HG02973 (cell line): ENCODE results near the gene ARHGEF28.

ENCODE experiments used
- ATAC-seq: cut with Tn5 transposase; IDR thresholded peaks from one replicate; pipeline ENCODE4 v1.9.1; 2021; ENCODE audit warnings: moderate library complexity; ENCODE audit not compliant: unreplicated experiment

Gene ARHGEF28

DNA sequence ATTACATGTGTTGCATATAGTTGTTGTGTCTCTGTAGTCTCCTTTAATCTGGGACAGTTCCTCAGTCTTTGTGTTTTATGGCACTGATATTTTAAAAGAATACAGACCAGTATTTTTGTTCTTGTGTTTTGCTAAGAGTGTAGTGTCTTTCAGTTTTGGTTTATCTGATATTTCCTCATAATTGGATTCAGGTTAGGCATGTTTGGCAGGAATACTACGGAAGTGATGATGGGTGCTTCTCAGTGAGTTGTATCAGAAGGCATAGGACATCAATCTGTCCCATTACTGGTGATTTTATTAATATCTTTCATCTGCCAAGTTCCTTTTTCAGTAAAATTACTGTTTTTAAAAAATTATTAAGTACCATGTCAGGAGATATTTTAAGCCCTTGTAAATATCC lies 212.9 kb downstream of the ARHGEF28 start:
- no peak for ATAC-seq

DNA sequence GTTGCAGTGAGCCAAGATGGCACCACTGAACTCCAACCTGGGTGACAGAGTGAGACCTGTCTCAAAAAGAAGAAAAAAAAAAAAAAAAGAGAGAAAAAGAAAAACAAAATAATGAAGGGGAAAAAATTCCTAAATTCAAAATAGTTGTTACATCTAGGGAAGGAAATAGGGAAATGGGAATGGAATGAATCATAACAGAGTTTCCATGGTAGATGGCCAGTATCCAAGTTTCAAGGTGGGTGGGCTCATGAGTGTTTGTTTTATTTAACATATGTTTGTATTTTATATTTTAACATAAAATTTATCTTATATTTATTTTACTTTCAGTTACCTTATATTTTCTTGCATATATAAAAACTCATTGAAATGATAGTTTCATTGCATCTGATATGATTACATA lies 215.6 kb downstream of the ARHGEF28 start:
- no peak for ATAC-seq

DNA sequence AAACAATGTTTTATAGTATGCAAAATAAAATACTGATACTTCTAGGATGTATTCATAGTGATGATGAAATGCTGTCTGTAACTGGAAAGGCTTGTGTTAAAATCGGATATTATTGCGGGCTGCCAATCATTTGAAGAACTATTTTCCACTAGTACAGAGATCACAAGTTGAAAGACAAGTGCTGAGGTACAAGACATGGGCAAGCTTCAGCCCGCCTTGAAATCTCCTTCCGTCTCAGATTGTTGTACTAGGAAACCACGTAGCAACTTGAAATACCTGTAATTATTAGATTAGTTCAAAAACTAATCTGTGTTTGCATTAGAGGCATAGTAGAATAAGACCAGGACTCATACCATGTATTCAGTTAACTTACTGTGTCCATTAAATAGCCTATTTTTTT lies 218.2 kb downstream of the ARHGEF28 start:
- no peak for ATAC-seq

DNA sequence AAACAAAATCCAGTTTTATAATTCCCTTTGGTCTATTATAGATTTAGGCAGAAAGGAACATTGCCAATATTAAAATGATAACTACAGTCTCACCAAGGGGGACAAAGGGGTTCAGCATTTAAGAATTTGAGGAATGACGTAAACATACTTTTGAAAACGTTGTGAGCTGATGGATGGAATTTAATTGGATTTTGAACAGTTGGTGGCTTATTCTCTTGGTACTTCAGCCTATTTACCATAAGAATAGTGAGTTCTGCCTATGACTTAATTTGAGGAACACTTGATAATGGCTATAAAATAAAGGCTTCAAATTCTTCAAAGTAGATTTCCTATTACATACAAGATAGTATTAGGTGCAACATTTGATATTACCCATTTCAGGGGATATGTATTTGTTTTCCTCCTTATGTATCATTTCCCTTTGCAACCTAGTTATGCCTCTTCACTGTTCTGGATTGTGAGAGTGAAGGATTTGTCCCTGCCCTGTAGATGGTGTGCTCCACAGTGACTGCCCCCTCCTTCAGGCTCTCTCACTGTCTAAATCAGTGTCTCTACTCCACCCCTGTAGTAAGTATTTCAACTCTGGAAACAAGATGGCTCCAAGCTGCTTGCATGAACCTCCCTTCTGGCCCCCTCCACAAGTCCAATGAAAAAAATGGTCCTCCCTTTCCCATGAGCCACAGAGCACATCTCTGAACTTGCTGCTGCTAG lies 225.6 kb downstream of the ARHGEF28 start:
- ATAC-seq = no peak

DNA sequence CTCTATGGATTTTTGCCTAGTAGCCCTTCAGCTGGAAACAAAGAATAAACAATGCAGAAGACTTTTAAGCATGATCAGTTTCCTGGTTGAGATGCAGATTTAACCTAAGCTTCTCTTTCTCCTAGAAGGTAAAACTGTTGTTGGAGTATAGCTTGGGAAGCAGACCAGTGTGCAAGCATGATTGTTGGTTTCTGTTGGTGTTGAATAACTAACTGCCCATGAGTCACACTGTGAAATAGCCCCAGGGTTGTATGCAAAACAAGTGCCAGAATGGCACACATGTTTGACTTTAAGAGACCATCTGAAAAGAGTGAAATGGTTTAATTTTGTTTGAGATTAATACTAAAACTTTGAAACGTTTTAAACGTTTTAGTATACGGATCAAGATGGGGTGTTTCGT lies 227.1 kb downstream of the ARHGEF28 start:
- ATAC-seq = no peak

DNA sequence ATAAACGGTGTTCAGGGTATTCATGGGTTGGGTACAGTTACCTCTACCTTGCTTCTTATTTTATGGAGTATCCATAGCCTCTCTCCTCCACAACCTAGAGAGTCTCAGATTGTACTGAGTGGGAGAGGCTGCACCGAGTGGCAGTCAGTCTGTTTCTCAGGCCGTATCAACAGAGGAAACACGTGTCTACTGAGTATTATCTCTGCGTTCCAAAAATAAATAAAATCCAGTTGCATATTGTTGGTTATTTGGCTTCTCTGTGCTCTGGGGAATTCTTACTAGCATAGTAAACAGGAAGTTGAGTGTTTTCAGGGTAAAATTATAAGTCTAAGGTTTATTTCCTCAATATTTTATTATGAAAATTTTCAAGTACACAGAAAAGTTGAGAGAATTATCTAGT lies 231.0 kb downstream of the ARHGEF28 start:
- ATAC-seq = no peak

DNA sequence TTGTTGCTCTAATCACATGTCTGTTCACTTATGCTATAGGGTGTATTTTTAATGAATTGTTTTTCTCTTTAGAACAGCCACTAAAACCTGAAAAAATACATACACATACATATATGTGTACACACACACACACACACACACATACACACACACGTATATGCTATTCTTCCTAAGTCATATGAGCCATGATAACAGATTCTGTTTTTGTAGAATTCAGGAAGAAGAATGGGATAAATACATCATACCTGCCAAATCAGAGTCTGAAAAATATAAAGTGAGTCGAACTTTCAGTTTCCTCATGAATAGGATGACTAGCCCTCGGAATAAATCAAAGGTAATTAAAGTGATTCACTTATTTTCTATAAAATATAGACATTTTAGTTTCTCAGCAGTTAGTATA lies 231.4 kb downstream of the ARHGEF28 start:
- no peak for ATAC-seq

DNA sequence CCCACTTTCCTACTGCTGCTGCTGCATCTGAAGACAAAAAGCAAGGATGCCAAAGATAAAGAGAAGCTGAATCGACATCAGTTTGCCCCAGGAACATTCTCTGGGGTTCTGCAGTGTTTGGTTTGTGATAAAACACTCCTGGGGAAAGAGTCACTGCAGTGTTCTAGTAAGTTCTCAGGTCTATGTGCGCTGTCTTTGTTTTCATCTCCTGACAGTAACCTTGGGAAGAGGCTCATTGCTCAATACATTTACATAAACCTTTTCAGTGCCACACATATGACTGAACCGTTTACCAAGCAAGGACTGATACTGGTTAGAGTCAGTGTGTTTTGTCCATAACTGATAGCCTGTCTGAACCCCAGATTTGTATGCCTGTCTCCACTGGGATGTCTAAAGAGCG lies 232.1 kb downstream of the ARHGEF28 start:
- no peak for ATAC-seq

DNA sequence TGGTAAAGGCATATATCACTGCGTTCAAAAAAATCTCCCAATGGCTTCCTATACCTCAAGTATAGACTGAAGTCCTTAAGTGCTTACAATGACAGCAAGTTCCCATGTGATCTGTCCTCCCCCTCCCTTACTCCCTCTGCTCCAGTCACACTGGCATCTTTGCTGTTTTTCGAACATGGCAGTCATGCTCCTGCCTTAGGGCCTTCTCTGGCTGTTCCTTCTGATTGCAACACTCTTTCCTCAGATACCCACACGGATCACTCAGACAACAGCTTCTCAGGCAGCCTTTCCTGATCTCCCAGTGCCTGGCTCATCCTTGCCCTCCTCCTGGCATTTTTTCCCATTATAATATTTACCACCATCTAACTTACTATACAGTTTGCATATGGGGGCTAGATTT lies 232.8 kb downstream of the ARHGEF28 start:
- ATAC-seq = no peak

DNA sequence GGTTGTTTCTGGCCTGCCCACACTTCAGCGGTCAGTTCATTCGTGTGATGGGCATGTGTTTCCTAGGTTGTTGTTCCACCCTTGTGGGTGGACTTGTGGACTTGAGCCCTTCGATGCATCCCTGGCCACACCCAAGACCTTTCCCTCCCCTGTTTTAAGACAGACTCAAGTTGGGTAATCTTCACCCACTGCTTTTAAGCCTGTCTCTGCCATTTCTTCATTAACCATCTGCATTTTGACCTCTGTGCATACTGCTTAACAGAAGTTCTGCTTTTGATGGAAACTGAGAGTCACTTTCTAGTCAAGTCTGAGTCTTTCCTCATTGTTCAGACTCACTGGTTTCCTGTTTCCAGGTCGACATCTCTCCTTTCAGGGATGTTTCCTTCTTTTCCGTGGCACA lies 233.7 kb downstream of the ARHGEF28 start:
- no peak for ATAC-seq

DNA sequence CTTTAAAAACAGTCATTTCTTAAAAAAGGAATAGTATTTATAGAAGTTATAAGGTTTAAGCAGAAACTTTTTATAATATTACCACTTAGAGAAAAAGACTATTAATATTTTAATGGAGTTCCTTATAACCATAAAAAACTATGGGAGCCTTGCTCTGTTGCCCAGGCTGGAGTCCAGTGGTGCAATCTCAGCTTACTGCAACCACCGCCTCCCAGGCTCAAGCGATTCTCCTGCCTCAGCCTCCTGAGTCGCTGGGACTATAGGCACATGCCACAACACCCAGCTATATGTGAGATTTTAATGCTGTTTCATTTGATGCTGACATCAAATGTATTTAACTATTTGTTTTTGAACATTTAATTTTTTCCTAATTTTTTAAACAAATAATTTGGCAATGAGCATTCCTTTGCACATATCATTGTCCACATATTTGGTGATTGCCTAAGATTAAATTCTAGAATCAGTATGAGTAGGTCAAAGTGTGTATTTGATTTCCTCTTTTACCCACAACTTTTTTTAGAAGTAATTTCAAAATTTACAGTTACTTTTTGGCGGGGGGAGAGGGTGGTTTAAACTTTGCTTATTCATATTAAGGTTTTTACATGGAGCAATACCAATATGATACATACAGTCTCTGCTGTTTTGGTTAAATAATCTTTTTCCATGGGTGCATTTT lies 235.5 kb downstream of the ARHGEF28 start:
- ATAC-seq = no peak

DNA sequence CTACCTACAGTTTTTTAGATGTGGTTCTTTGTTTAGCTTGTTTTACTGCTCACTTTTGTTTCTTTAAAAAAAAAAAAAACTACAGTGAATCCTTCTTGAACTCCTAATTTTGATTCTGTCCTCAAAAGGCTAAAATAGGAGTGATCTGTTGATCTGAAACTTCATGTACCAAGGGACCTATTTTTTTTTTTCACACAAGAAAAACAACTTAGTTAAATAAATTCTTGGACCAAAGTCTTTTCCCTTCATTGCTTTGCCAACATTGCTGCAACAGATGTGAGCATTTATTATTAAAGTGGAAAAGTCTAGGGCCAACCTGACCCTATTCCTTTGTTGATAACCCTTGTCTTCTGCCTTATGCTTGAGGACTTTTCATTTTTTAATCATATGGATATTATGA lies 236.8 kb downstream of the ARHGEF28 start:
- no peak for ATAC-seq

DNA sequence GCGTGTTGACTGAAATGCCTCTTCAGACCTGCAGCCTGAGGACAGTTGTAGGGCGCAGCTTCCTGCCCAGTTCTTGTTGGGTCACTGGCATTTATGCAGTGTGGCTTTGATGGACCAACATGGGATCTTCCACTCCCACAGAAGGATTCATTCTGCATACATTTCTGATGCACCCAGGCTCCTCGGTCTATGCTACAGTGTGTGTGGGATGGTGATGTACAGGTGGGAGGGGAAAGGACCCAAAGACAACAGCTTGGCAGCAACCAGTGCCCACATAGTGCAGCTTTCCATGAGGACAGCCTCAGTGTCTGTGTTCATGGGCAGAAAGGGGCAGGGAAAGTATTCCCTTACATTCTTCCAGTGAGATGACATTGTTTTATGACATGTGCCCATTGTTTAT lies 237.9 kb downstream of the ARHGEF28 start:
- ATAC-seq = no peak

DNA sequence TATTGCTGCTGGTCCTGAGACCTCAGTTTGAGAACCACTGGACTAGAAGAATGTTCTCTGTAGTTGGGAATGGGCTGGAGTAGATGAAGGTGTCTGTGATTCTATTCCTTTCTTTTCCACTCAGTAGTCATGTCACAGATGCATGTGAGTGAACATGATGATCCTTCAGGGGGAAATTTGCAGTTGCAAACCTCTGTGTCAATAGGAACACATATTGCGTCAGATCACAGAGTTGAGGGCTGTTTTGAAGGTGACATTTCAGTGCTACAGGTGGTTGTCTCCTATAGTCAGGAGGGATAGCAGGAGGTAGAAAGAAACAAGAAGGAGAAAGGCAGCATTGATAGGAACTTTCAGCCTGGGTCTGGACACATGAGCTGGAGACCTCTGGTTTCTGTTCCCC lies 239.3 kb downstream of the ARHGEF28 start:
- ATAC-seq = no peak

DNA sequence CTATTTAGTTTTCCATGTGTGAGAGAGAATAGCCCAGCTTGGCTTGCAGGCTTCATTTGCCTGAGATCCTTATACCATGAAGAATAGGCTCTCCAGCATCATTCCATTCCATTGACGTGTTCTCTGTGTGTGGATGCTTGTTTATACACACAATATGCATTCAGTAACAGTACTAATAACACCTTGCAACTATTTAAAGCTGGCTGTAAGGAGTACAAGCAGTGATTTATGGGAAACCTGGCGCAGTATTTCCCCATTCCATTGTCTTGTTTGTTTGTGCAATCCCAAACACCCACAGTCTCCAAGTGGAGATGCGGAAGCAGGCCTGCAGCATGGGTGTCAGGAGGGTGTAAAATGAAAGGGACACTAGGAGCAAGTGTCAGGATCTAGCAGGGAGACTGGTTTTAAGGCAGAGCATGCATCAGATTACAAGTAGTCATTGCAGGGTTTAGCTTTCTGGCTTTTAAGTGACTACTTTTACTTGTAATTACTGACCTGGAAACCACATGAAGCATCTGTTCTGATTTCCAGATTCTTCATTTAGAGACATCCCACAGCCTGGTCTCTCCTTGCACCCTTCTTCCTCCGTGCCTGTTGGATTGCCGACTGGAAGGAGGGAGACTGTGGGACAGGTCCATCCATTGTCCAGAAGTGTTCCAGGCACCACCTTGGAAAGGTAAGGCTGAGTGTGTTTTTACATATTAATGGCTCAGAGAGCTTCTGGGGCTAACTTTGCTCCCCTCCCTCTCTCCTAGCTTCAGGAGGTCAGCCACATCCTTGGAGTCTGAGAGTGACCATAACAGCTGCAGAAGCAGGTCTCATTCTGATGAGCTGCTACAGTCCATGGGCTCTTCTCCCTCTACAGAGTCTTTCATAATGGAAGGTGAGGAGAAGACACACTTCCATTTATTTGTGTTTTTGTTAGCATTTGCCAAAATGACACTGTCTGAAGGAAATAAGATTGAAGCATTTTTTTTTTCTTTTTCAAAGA lies 241.6 kb downstream of the ARHGEF28 start:
- no peak for ATAC-seq

DNA sequence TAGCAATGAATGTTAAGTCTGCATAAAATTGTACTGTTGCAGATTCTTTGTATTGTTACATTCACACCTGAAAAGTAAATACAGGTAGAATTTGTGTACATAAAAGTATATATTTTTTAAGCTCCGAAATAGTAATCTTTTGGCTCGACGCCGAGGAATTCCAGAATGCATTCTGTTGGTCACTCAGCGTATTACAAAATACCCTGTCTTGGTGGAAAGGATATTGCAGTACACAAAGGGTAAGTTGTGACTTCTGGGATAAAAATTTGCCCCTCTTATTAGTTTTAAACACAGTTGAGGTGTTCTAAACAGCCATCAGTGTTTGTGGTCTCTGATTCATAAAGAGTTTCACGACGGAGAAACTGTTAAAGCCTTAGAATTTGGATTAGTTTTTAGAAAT lies 257.6 kb downstream of the ARHGEF28 start:
- no peak for ATAC-seq

DNA sequence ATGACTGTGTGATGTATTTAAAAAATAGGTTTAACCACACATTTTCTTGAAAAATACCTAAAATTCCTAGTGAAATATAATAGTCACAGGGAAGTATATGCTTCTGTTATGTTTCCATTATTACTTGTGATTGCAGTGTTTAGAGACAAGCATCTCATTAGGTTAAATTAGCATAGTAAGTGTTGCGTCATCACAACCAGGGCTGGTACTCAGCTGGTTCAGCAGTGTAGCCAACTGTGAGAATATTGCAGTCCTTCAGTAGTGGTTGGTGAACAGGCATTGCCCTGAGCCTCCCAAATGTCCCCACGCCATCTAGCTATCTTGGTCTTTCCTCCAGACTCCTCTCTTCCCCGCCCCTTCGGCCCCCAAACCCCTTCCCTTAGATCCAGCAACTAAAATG lies 261.7 kb downstream of the ARHGEF28 start:
- ATAC-seq = no peak

DNA sequence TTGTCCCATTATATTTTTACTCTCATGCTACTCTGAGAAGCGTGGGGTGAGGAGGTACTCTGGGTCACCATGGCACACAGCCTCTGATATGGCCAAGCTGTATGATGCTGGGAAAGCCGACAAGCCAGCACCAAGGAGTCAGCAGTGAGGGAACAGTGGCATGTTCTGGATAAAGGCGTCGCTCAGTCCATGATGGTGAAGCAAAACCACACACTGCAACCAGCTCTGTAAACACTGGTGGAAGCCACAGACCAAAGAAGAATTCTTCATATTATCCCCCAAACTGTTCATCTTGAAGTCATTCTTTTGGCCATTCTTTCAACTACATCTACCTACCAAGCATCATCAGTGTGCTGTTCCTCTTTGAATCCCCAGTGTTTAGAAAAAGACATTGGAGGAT lies 264.6 kb downstream of the ARHGEF28 start:
- no peak for ATAC-seq

DNA sequence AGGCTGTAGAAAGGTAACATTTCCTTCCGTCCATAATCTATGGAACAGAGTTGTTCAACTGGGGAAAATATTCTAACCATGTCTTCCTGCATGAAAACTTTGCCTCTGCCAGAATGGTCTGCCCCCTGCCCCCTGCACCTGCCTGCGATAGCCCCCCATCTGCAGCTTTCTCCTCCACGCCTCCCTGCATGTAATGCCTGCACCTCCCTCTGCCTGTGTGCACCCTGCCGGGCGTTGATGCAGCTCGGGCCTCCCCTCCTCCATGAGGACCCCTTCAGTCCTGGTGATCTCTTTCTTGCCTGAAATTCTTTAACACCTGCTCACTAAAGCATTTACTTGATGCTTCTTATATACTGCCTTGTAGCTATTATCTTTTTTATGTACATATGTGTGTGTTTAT lies 266.2 kb downstream of the ARHGEF28 start:
- no peak for ATAC-seq

DNA sequence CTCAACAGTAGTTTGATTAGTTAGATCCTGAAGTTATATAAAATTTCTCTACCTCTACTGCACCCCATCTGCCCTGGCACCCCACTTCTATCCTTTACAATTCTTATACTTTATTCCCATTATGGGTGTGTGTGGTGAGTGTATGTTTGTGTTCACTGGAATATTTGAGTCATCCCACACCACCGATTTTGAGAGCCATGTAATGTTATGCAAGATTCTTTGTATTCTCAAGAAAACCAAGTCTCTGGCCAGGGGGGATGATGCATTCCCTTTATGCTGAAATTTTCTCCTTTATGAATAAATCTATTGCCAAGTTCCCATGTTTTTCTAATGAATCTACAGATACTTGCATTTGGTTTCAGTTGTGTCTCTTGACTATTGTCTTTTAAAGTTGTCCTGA lies 266.8 kb downstream of the ARHGEF28 start:
- ATAC-seq = no peak

DNA sequence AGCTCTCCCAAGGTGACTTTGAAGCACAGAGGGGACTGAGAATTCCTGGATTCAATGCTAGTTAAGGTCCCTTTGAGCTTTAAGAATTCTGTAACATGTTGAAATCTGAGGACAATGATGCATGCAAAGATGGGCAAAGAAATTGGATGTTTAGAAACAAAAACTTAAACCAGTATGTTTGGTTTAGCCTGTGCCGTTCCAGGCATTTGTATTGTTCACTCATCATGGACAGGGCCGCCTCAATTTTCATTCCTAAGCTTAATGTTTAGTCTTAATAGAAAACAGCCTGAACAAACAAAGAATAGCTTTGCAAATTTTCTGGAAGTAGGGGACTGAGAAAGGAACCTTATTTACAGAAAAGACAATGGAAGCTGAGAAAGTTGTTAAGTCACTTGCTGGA lies 267.8 kb downstream of the ARHGEF28 start:
- no peak for ATAC-seq

DNA sequence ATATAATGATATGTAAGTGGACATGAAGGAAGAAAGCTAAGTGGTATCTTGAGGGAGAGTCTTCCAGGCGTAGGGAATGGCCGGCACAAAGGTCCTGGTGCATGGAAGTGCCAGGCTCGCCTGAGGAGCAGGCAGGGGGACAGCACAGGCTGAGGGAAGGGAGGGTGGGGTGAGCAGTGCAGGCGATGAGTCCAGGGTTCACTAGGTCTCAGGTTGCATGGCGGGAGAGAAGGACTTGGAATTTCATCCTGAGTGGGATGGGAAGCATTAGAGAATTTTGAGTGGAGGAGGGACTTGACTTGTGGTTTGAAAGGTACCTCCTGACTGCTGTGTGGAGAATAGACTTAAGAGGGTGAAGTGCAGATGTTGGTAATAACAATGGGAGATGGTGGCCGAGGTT lies 268.9 kb downstream of the ARHGEF28 start:
- no peak for ATAC-seq
